ENCODE measurements around the gene HIVEP3. TPM values are rescaled to one million over a fixed set of nuclear protein-coding genes. Genes with fewer than 3 reads are reported as not detected.

Gene HIVEP3
- polyA plus RNA-seq, 1 of the 3 experiments (the other 2 are of a cell fraction) = 6.4 TPM

GRCh38 chr1:41852091-41852490 is 66.6 kb downstream of the HIVEP3 start:
- peak overlapping the region; percentile 71 for H3K4me2 ChIP-seq
- H3K79me2 ChIP-seq (ENCODE audit: insufficient read depth) = no peaks in the 10 kb centered on the region
- CTCF ChIA-PET = no interaction called here
- H3F3A ChIP-seq (replicated peaks; ENCODE audit: insufficient read depth) = peaks cover 4% of the 10 kb centered on the region
- 98% methylated on average over 3 of the region's 7 CpGs for WGBS (ENCODE audit: low lambda C conversion rate)
- no peak for DNase-seq
- no peaks in the 10 kb centered on the region for H3K27me3 ChIP-seq (ENCODE audit: insufficient read depth)
- no peak overlapping the region for H2AFZ ChIP-seq (ENCODE audit: low read depth)
- H3K4me3 ChIP-seq (ENCODE audit: low read depth in 2 of 2, low read length in 1 of 2) = no peak overlapping the region
- POLR2A ChIA-PET = no interaction called here
- no peaks in the 10 kb centered on the region for H3K9me3 ChIP-seq
- H3K36me3 ChIP-seq (replicated peaks in 1 of 2; ENCODE audit: control insufficient read depth in 1 of 2, insufficient read depth in 2 of 2, low read length in 1 of 2) = no peaks in the 10 kb centered on the region
- no peak overlapping the region for H3K9ac ChIP-seq
- TF ChIP-seq GATA2 (CRISPR knock-in tag; IDR thresholded peaks at IDR 0.05) (no peak), IRF3 (IDR thresholded peaks at IDR 0.05; ENCODE audit: low read depth, low read length) (no peak), TAF1 (IDR thresholded peaks at IDR 0.05; ENCODE audit: borderline replicate concordance, low read depth, low read length) (no peak), SIN3A (IDR thresholded peaks at IDR 0.05; ENCODE audit: borderline replicate concordance, low read depth, low read length) (no peak), FOXM1 (IDR thresholded peaks at IDR 0.05; ENCODE audit: low read depth) (no peak), SMC3 (IDR thresholded peaks at IDR 0.05; ENCODE audit: low read depth, low read length) (no peak), CTCF (IDR thresholded peaks at IDR 0.05) (no peak), NFIC (IDR thresholded peaks at IDR 0.05; ENCODE audit: borderline replicate concordance) (no peak), USF1 (IDR thresholded peaks at IDR 0.05; ENCODE audit: borderline replicate concordance, low read depth) (no peak), RCOR1 (IDR thresholded peaks at IDR 0.05; ENCODE audit: low read length) (no peak), ELF1 (IDR thresholded peaks at IDR 0.05) (no peak), MAX (IDR thresholded peaks at IDR 0.05; ENCODE audit: low read depth) (no peak)
- H3K27ac ChIP-seq (ENCODE audit: low read depth in 2 of 2, low read length in 1 of 2) = peak overlapping the region in 1 of 2 experiments; percentile 54; a peak in 2 of 4 replicates
- H3K9me2 ChIP-seq = no peaks in the 10 kb centered on the region
- H3K4me1 ChIP-seq (ENCODE audit: control insufficient read depth in 1 of 2, insufficient read depth in 2 of 2, low read depth in 1 of 2, low read length in 1 of 2) = peaks cover 0 to 18% of the 10 kb centered on the region in 2 experiments; a peak in 3 of 4 replicates
- H4K20me1 ChIP-seq (ENCODE audit: insufficient read depth) = no peaks in the 10 kb centered on the region

- no peak for DNase-seq
- ChIA-PET POLR2A (no interaction called here), CTCF (no interaction called here)
- Histone ChIP-seq H3K4me3 (ENCODE audit: low read depth in 2 of 2, low read length in 1 of 2) (0 out of 4 replicates have a peak overlapping the region, but pooled peaks of 1 of the 2 experiments have one; percentile 8), H3K27ac (ENCODE audit: low read depth in 2 of 2, low read length in 1 of 2) (peak overlapping the region in 1 of 2 experiments; percentile 54; a peak in 2 of 4 replicates), H4K20me1 (ENCODE audit: insufficient read depth) (no peaks in the 10 kb centered on the region), H3K4me1 (ENCODE audit: control insufficient read depth in 1 of 2, insufficient read depth in 2 of 2, low read depth in 1 of 2, low read length in 1 of 2) (peaks cover 0 to 19% of the 10 kb centered on the region in 2 experiments; a peak in 3 of 4 replicates), H3K4me2 (peak overlapping the region; percentile 71), H3K9ac (no peak overlapping the region), H3K27me3 (ENCODE audit: insufficient read depth) (no peaks in the 10 kb centered on the region), H3K9me3 (no peaks in the 10 kb centered on the region), H3K9me2 (no peaks in the 10 kb centered on the region), H2AFZ (ENCODE audit: low read depth) (no peak overlapping the region), H3K79me2 (ENCODE audit: insufficient read depth) (no peaks in the 10 kb centered on the region), H3F3A (replicated peaks; ENCODE audit: insufficient read depth) (peaks cover 4% of the 10 kb centered on the region), H3K36me3 (replicated peaks in 1 of 2; ENCODE audit: control insufficient read depth in 1 of 2, insufficient read depth in 2 of 2, low read length in 1 of 2) (no peaks in the 10 kb centered on the region)
- 41% methylated on average over 5 of the region's 5 CpGs for WGBS (ENCODE audit: low lambda C conversion rate)
- TF ChIP-seq RAD21 (IDR thresholded peaks at IDR 0.05; ENCODE audit: low read length) (no peak), ELF1 (IDR thresholded peaks at IDR 0.05) (peak; percentile 46; the same call in 1 of the 2 replicates), NRF1 (IDR thresholded peaks at IDR 0.05; ENCODE audit: low read depth, low read length) (no peak), TCF12 (IDR thresholded peaks at IDR 0.05) (peak; percentile 14; the same call in 1 of the 2 replicates), RXRA (IDR thresholded peaks at IDR 0.05; ENCODE audit: borderline replicate concordance, low read depth) (no peak), RFX5 (IDR thresholded peaks at IDR 0.05; ENCODE audit: low read length) (no peak), TEAD4 (IDR thresholded peaks at IDR 0.05; ENCODE audit: borderline replicate concordance, insufficient read depth) (no peak), REST (IDR thresholded peaks at IDR 0.05; ENCODE audit: low read depth, low read length) (no peak), FOSL2 (IDR thresholded peaks at IDR 0.05; ENCODE audit: borderline replicate concordance, low read depth) (peak; percentile 59; the same call in 1 of the 2 replicates), YY1 (IDR thresholded peaks at IDR 0.05; ENCODE audit: low read depth) (no peak), FOXM1 (IDR thresholded peaks at IDR 0.05; ENCODE audit: low read depth) (no peak), EZH2phosphoT487 (IDR thresholded peaks at IDR 0.05; ENCODE audit: borderline replicate concordance, low read depth) (no peak), SIN3A (IDR thresholded peaks at IDR 0.05; ENCODE audit: borderline replicate concordance, low read depth, low read length) (no peak)
Observed at GRCh38 chr1:41851589-41851988, 67.1 kb downstream of the HIVEP3 start.
